Endothelial cell of umbilical vein (primary cell): ENCODE results near the gene ZBTB33.

Experiments
- FOS ChIP-seq: IDR thresholded peaks from 2 replicates; pipeline ENCODE4 v1.6.1; 2011; ENCODE audit warnings: mild to moderate bottlenecking, low read length, moderate library complexity, borderline replicate concordance; ENCODE audit not compliant: insufficient read depth
- GATA2 ChIP-seq: IDR thresholded peaks from 2 replicates; pipeline ENCODE4 v1.7.0; 2011; ENCODE audit warnings: low read depth, mild to moderate bottlenecking, moderate library complexity, mixed read lengths, low read length; ENCODE audit not compliant: insufficient read length, insufficient read depth
- JUN ChIP-seq: IDR thresholded peaks from 2 replicates; pipeline ENCODE4 v1.6.1; 2011; ENCODE audit warnings: borderline replicate concordance, low read depth; ENCODE audit not compliant: insufficient read length, insufficient read depth
- MYC ChIP-seq: IDR thresholded peaks from one replicate; pipeline ENCODE4 v1.6.1; 2011; ENCODE audit warnings: mild to moderate bottlenecking, low read depth, low read length
- POLR2A ChIP-seq: IDR thresholded peaks from 2 replicates; pipeline ENCODE4 v1.6.1; 2012; ENCODE audit warnings: low read depth, mild to moderate bottlenecking, control low read depth, low read length
- TF ChIP-seq, protein P1 (sequence below), 2 donors: IDR thresholded peaks; 1 replicate in 1 of 2; 2 replicates in 1 of 2; pipeline ENCODE4 v1.5.1; 2011; ENCODE audit warnings: low read length in 2 of 2, mild to moderate bottlenecking in 2 of 2, moderate library complexity in 2 of 2, control low read depth in 1 of 2, inconsistent platforms in 1 of 2, low read depth in 1 of 2; ENCODE audit not compliant: insufficient read depth in 1 of 2; ENCODE audit errors: extremely low read depth in 1 of 2
- TF ChIP-seq, protein P2 (sequence below): IDR thresholded peaks from 2 replicates; pipeline ENCODE4 v1.6.1; 2011; ENCODE audit not compliant: insufficient read depth, insufficient read length

DNA sequence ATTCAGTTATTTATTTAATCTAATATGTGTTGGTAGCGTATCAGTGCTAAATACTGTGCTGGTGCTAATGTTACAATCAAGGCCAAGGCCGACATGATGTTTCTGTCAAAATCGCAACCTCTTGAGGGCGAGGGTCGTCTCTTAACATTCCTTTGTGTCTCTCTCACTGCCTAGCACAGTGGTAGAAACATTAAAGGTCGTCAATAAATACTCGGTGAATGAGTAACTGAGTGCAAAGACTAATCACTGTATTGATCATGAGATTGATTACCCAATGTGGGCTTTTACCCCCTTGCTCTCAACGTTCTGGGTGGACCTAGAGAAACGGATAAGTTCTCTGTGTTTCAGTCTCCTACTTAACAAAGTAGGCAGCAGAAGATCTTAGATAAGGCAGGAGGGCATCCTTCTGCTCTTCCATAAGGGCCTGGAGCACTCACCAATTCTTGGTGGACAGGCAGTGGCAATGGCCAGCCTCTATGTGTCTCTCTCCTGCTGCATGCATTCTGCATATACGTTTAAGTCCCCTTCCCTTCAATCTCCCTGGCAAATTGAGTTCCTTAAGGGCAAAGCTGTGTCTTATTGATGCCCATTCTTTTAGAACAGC lies 30.5 kb downstream of the ZBTB33 start:
- TF ChIP-seq POLR2A (no peak), GATA2 (no peak), FOS (no peak), JUN (no peak), MYC (no peak)
- TF ChIP-seq, protein P1, sequence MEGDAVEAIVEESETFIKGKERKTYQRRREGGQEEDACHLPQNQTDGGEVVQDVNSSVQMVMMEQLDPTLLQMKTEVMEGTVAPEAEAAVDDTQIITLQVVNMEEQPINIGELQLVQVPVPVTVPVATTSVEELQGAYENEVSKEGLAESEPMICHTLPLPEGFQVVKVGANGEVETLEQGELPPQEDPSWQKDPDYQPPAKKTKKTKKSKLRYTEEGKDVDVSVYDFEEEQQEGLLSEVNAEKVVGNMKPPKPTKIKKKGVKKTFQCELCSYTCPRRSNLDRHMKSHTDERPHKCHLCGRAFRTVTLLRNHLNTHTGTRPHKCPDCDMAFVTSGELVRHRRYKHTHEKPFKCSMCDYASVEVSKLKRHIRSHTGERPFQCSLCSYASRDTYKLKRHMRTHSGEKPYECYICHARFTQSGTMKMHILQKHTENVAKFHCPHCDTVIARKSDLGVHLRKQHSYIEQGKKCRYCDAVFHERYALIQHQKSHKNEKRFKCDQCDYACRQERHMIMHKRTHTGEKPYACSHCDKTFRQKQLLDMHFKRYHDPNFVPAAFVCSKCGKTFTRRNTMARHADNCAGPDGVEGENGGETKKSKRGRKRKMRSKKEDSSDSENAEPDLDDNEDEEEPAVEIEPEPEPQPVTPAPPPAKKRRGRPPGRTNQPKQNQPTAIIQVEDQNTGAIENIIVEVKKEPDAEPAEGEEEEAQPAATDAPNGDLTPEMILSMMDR (IDR thresholded peaks at IDR 0.05; ENCODE audit: extremely low read depth in 1 of 2, insufficient read depth in 1 of 2, low read depth in 1 of 2, low read length in 2 of 2), result no peak
- TF ChIP-seq, protein P2, sequence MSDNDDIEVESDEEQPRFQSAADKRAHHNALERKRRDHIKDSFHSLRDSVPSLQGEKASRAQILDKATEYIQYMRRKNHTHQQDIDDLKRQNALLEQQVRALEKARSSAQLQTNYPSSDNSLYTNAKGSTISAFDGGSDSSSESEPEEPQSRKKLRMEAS, result no peak
